ENCODE results near the gene CSAG1. TPM values are rescaled to one million over a fixed set of nuclear protein-coding genes. Genes with fewer than 3 reads are reported as not detected.
"Not testable (repeated sequence)": the region's sequence is repeated elsewhere in the genome, so short reads cannot be mapped to it uniquely, and the experiment has no call there.

Gene CSAG1, protein sequence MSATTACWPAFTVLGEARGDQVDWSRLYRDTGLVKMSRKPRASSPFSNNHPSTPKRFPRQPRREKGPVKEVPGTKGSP
- total RNA-seq = not detected
- long read RNA-seq = 0 reads

DNA sequence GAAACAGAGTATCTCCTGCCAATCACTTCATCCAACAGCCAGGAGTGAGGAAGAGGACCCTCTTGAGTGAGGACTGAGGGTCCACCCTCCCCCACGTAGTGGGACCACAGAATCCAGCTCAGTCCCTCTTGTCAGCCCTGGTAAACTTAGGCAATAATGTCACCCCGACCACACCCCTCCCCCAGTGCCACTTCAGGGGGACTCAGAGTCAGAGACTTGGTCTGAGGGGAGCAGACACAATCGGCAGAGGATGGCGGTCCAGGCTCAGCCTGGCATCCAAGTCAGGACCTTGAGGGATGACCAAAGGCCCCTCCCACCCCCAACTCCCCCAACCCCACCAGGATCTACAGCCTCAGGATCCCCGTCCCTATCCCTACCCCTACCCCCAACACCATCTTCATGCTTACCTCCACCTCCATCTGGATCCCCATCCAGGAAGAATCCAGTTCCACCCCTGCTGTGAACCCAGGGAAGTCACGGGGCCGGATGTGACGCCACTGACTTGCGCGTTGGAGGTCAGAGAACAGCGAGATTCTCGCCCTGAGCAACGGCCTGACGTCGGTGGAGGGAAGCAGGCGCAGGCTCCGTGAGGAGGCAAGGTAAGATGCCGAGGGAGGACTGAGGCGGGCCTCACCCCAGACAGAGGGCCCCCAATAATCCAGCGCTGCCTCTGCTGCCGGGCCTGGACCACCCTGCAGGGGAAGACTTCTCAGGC is at the start of gene CSAG1, which contains the start of gene MAGEA12:
Gene CSAG1, minus strand, starts transcription at position 461 of the 715 bp plus-strand sequence. CDS start 1,261 bp downstream, outside the sequence.
Gene MAGEA12, plus strand, starts transcription at position 497 of the 715 bp plus-strand sequence. CDS start 2,405 bp downstream, outside the sequence.
- intact Hi-C loops (cut with DNase I) = no loop called here
- no peak within 1 kb of the TSS for H3K27ac ChIP-seq
- no peaks in the 10 kb centered on the region for H3K36me3 ChIP-seq
- DNase-seq = no peak
- H3K9me3 ChIP-seq = no peaks in the 10 kb centered on the region
- TF ChIP-seq, protein P1, sequence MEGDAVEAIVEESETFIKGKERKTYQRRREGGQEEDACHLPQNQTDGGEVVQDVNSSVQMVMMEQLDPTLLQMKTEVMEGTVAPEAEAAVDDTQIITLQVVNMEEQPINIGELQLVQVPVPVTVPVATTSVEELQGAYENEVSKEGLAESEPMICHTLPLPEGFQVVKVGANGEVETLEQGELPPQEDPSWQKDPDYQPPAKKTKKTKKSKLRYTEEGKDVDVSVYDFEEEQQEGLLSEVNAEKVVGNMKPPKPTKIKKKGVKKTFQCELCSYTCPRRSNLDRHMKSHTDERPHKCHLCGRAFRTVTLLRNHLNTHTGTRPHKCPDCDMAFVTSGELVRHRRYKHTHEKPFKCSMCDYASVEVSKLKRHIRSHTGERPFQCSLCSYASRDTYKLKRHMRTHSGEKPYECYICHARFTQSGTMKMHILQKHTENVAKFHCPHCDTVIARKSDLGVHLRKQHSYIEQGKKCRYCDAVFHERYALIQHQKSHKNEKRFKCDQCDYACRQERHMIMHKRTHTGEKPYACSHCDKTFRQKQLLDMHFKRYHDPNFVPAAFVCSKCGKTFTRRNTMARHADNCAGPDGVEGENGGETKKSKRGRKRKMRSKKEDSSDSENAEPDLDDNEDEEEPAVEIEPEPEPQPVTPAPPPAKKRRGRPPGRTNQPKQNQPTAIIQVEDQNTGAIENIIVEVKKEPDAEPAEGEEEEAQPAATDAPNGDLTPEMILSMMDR (IDR thresholded peaks at IDR 0.05) = no peak
- no peak for ATAC-seq
- no peaks in the 10 kb centered on the region for H3K4me1 ChIP-seq
- H3K4me3 ChIP-seq = no peak within 1 kb of the TSS
- no peaks in the 10 kb centered on the region for H3K27me3 ChIP-seq

DNA sequence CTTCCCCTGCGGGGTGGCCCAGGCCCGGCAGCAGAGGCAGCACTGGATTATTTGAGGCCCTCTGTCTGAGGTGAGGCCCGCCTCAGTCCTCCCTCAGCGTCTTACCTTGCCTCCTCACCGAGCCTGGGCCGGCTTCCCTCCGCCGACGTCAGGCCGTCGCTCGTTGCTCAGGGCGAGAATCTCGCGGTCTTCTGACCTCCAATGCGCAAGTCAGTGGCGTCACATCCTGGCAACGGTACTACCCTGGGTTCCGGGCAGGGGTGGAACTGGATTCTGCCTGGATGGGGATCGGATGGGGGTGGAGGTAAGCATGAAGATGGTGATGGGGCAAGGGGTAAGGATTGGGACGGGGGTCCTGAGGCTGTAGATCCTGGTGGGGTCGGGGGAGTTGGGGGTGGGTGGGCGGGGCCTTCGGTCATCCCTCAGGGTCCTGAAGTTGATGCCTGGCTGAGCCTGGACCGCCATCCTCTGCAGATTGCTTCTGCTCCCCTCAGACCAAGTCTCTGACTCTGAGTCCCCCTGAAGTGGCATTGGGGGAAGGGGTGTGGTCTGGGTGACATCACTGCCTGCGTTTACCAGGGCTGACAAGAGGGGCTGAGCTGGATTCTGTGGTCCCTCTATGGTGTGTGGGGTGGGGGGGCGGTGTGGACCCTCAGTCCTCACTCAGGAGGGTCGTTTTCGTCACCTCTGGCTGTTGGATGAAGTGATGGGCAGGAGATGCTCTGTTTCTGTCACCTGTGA is 36.2 kb upstream of the CSAG1 start, which contains the start of gene MAGEA6:
Gene MAGEA6, minus strand, starts transcription at position 141 of the 741 bp plus-strand sequence. CDS start 2,039 bp downstream, outside the sequence.
- ATAC-seq; H3K4me1 ChIP-seq; H3K27me3 ChIP-seq; intact Hi-C loops (cut with DNase I); H3K27ac ChIP-seq; H3K4me3 ChIP-seq; DNase-seq; H3K9me3 ChIP-seq; H3K36me3 ChIP-seq: not testable (repeated sequence)

DNA sequence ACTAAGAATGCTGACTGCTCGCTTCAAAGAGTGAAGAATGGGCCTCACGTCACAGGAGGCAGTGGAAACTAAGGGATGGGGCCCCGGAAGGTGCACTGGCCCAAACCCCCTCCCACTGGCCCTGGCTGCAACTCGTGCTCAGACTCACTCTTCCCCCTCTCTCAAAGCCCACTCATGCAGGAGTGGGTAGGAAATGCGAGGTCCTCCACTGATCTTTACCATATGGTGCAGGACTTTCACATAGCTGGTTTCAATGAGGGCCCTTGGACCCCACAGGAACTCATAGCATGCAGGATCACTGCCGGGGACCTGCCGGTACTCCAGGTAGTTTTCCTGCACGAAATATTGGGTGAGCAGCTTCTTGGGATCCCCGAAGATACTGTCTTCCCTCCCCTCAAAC is 33.0 kb upstream of the CSAG1 start:
- H3K9me3 ChIP-seq; H3K4me1 ChIP-seq; DNase-seq; ATAC-seq; intact Hi-C loops (cut with DNase I); H3K4me3 ChIP-seq; H3K27me3 ChIP-seq; H3K27ac ChIP-seq; H3K36me3 ChIP-seq: not testable (repeated sequence)

DNA sequence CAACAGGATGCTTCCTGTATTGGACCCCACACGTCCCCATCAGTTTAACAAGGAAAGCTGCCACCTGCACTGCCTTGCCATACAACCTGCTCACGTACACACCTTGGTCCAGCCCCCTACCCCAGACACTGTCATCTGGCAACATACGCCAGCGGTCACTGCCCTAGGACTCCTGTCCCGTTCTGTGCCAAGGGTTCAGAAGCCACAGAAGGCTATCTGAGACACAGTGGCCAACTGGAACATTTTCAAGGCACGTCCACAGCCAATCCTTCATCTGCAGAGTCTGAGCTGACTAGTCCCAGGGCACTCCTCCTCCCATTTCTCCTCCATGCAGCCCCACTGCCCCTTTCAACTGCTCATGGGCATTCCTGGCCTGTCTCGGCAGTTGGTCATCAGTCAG is 28.1 kb upstream of the CSAG1 start:
- H3K36me3 ChIP-seq; H3K4me3 ChIP-seq; H3K4me1 ChIP-seq; ATAC-seq; H3K27me3 ChIP-seq; H3K9me3 ChIP-seq; DNase-seq; H3K27ac ChIP-seq; intact Hi-C loops (cut with DNase I): not testable (repeated sequence)

DNA sequence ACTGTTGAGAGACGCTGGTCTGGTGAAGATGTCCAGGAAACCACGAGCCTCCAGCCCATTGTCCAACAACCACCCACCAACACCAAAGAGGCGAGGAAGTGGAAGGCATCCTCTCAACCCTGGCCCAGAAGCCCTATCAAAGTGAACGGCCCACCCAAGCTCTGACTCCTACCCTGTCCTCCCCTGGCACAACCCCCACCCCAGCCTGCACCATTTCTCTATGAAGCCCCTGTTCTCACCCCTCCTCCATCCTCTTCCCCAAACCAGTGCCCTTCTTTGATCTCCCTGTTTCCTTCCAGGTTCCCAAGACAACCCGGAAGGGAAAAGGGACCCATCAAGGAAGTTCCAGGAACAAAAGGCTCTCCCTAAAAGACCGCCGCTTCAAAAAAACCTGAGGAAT is 26.0 kb upstream of the CSAG1 start:
- H3K36me3 ChIP-seq; intact Hi-C loops (cut with DNase I); ATAC-seq; H3K27me3 ChIP-seq; H3K4me3 ChIP-seq; H3K4me1 ChIP-seq; H3K9me3 ChIP-seq; H3K27ac ChIP-seq; DNase-seq: not testable (repeated sequence)

DNA sequence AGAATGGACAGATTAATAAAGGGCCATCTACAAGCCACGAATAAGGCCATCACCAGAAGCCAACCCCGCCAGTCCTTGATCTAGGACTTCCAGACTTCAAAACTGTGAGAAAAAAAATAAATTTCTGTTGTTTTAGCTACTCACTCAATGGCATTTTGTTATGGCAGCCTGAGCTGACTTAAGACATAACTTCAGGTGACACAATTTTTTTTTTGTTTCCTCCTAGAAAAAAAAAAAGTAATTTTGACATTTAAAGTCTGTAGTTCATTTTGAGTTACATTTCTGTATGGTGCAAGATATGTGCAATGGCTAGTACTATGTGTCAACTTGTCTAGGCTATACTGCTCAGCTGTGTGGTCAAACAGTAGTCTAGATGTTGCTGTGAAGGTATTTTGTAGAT is 25.4 kb upstream of the CSAG1 start, which contains the start of gene CSAG3:
Gene CSAG3, plus strand, starts transcription at position 301 of the 400 bp plus-strand sequence.
- H3K27ac ChIP-seq; H3K4me3 ChIP-seq; ATAC-seq; DNase-seq; H3K27me3 ChIP-seq; H3K9me3 ChIP-seq; H3K36me3 ChIP-seq; H3K4me1 ChIP-seq; intact Hi-C loops (cut with DNase I): not testable (repeated sequence)

DNA sequence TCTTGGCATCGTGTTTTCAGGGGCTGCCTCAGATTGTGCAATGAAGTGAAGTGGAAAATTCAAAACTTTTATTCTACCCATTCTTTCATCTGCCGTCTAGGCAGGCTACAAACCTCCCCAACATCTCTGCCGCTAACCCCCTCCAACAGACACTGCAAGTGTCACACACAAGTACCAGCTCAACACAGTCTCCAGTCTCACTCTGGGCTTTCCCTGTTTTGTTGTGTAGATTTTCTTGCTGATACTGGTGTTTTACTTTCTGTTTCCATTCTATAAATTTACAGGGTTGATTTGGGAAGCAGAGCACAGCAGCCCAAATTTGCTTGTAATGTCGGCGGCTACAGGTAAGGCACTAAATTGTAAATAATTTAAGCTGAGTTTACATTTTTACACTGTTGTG is 21.4 kb upstream of the CSAG1 start:
- DNase-seq; H3K4me3 ChIP-seq; H3K9me3 ChIP-seq; H3K27ac ChIP-seq; ATAC-seq; H3K36me3 ChIP-seq; H3K4me1 ChIP-seq; intact Hi-C loops (cut with DNase I); H3K27me3 ChIP-seq: not testable (repeated sequence)

DNA sequence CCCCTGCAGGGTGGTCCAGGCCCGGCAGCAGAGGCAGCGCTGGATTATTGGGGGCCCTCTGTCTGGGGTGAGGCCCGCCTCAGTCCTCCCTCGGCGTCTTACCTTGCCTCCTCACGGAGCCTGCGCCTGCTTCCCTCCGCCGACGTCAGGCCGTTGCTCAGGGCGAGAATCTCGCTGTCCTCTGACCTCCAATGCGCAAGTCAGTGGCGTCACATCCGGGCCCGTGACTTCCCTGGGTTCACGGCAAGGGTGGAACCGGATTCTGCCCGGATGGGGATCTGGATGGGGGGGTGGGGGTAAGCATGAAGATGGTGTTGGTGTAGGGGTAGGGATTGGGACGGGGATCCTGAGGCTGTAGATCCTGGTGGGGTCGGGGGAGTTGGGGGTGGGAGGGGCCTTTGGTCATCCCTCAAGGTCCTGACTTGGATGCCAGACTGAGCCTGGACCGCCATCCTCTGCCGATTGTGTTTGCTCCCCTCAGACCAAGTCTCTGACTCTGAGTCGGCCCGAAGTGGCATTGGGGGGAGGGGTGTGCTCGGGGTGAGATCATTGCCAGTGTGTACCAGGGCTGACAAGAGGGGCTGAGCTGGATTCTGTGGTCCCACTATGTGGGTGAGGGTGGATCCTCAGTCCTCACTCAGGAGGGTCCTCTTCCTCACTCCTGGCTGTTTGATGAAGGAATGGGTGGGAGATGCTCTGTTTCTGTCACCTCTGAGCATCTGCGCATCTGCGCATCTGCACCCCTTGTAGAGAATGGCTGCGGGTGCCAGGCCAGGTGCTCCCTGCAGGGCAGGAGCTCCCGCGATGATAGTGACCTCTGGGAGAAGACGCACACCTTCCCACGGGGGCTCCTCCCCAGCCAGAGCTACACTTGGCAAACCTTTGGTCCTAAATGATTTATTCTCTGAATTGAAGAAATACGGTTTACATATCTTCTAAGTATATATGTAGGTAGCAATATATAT is 20.4 kb upstream of the CSAG1 start, which contains the start of gene MAGEA2:
Gene MAGEA2, minus strand, starts transcription at position 157 of the 965 bp plus-strand sequence. CDS start 2,479 bp downstream, outside the sequence.
- H3K9me3 ChIP-seq; H3K27ac ChIP-seq; ATAC-seq; H3K4me1 ChIP-seq; intact Hi-C loops (cut with DNase I); H3K4me3 ChIP-seq; H3K27me3 ChIP-seq; DNase-seq; H3K36me3 ChIP-seq: not testable (repeated sequence)
